GM04503 (cell line): ENCODE data around the gene XPC.
"Not testable (repeated sequence)": the region's sequence is repeated elsewhere in the genome, so short reads cannot be mapped to it uniquely, and the experiment has no call there.

Experiments
- DNase-seq: peaks from one replicate; pipeline ENCODE4 v3.0.0-alpha.2; 2012; ENCODE audit warnings: low read depth

Gene XPC

GRCh38 chr3:14119651-14120050, 58.8 kb downstream of the XPC start:
- DNase-seq = no peak

GRCh38 chr3:14118400-14119381, 59.7 kb downstream of the XPC start:
- DNase-seq = no peak

GRCh38 chr3:14117468-14118399, 60.7 kb downstream of the XPC start:
- DNase-seq = no peak

GRCh38 chr3:14113965-14114635, 64.3 kb downstream of the XPC start:
- DNase-seq = no peak

- no peak for DNase-seq
Observed at GRCh38 chr3:14110699-14111098, 67.7 kb downstream of the XPC start.

GRCh38 chr3:14109821-14110220, 68.6 kb downstream of the XPC start:
- not testable (repeated sequence) for DNase-seq

GRCh38 chr3:14097616-14098391, 80.6 kb downstream of the XPC start:
- DNase-seq = peak; percentile 52

GRCh38 chr3:14096742-14097141, 81.7 kb downstream of the XPC start:
- no peak for DNase-seq
